ENCODE results near the gene UNC5B. TPM values are rescaled to one million over a fixed set of nuclear protein-coding genes. Genes with fewer than 3 reads are reported as not detected.

Gene UNC5B
- total and polyA plus RNA-seq, 7 donors: 1.4 to 12.7 (median 1.8) TPM

DNA sequence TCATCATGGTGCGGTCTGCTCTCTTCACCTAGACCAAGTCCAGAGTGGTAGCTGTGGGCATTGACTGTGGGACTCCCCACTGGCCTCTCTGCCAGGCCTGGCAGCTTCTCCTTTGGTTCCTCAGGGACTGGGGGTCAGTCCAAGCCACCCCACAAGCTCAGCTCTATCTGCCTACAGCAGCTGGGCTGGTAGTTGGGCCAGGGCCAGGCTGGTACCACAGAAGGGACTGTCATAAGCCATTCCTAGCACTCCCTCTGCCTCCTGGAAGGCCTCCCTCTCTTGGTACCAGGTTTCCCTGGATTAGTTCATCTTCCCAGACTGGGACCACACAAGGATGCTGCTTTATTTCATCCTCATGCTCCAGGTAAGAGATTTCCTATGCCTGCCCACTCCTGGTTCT is 24.2 kb upstream of the UNC5B start:
- DNase-seq: no peak
- 97 to 100% methylated on average over 1 of the region's 1 CpG for WGBS, 2 donors
- H3K27ac ChIP-seq: no peak overlapping the region
- TF ChIP-seq CTCF (IDR thresholded peaks at IDR 0.05) (no peak), POLR2A (IDR thresholded peaks at IDR 0.05) (no peak), EP300 (IDR thresholded peaks at IDR 0.05) (no peak), POLR2AphosphoS5 (IDR thresholded peaks at IDR 0.05) (no peak)
- no peak overlapping the region for H3K4me3 ChIP-seq
- no peaks in the 10 kb centered on the region for H3K36me3 ChIP-seq
- intact Hi-C loops (cut with DNase I): no loop called here
- peaks cover 0 to 10% (median 5%) of the 10 kb centered on the region in 4 donors for H3K4me1 ChIP-seq
- no peaks in the 10 kb centered on the region for H3K27me3 ChIP-seq
- H3K9me3 ChIP-seq: no peaks in the 10 kb centered on the region

DNA sequence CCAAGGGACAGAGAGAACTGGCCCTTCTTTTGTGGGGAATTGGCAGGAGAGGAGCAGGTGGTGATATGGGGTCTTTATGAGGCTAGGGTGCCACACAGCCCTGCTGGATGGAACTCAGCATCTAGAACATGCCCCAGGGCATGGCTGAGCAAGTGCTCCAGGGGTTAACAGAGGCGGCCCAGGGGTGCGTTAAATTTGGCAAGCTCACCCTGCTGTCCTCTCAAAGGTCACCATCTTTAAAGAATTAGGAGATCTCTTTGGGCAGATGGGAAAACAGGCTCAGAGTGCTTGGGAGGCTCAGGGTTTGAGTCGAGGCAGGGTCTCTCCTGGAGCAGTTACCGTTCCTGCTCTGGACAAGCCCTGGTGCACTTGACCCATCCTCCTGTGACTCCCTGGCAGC is 21.4 kb upstream of the UNC5B start:
- 74 to 83% methylated on average over 4 of the region's 4 CpGs for WGBS, 2 donors
- no peak for DNase-seq
- Histone ChIP-seq H3K36me3 (no peaks in the 10 kb centered on the region), H3K27me3 (no peaks in the 10 kb centered on the region), H3K4me3 (no peak overlapping the region), H3K4me1 (peaks cover 0 to 10% (median 5%) of the 10 kb centered on the region in 4 donors), H3K27ac (no peak overlapping the region), H3K9me3 (no peaks in the 10 kb centered on the region)
- intact Hi-C loops (cut with DNase I): no loop called here
- TF ChIP-seq POLR2AphosphoS5 (IDR thresholded peaks at IDR 0.05) (no peak), CTCF (IDR thresholded peaks at IDR 0.05) (no peak)

GRCh38 chr10:71191551-71192076 is 20.8 kb upstream of the UNC5B start:
- intact Hi-C loops (cut with DNase I): no loop called here
- Histone ChIP-seq H3K27ac (no peak overlapping the region), H3K9me3 (peaks cover 0 to 5% (median 0%) of the 10 kb centered on the region in 4 donors), H3K4me3 (no peak overlapping the region), H3K27me3 (no peaks in the 10 kb centered on the region), H3K4me1 (peaks cover 0 to 10% (median 5%) of the 10 kb centered on the region in 4 donors), H3K36me3 (no peaks in the 10 kb centered on the region)
- DNase-seq: no peak
- TF ChIP-seq POLR2AphosphoS5 (IDR thresholded peaks at IDR 0.05) (no peak), POLR2A (IDR thresholded peaks at IDR 0.05) (no peak), EP300 (IDR thresholded peaks at IDR 0.05) (no peak), CTCF (IDR thresholded peaks at IDR 0.05) (no peak)
- 42 to 50% methylated on average over 13 of the region's 13 CpGs for WGBS, 2 donors

- Histone ChIP-seq H3K27me3 (no peaks in the 10 kb centered on the region), H3K27ac (no peak overlapping the region), H3K4me3 (no peak overlapping the region), H3K36me3 (no peaks in the 10 kb centered on the region), H3K9me3 (peaks cover 0 to 10% (median 2%) of the 10 kb centered on the region in 4 donors), H3K4me1 (no peaks in the 10 kb centered on the region)
- intact Hi-C loops (cut with DNase I): no loop called here
- TF ChIP-seq CTCF (IDR thresholded peaks at IDR 0.05) (no peak), EP300 (IDR thresholded peaks at IDR 0.05) (no peak), POLR2A (IDR thresholded peaks at IDR 0.05) (no peak), POLR2AphosphoS5 (IDR thresholded peaks at IDR 0.05) (no peak)
- no peak for DNase-seq
- 91 to 96% methylated on average over 3 of the region's 3 CpGs for WGBS, 2 donors
These were observed 18.9 kb upstream of the UNC5B start for GRCh38 chr10:71193516-71193915.

DNA sequence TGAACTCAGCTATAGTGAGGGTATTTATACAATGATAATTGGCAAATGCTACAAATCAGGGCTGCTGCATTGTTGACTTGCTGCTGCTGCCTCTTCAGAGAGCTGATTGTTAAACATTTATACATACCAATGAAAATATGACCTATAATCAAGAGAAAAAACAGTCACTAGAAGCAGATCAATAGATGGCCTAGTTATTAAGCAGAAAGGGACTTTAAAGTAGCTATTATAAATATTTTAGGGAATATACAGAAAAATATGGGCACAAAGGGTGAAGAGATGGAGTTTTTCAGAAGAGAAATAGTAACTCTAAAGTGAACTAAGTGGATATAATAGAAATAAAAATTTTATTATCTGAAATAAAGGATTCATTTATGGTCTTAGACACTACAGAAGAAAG is 14.4 kb upstream of the UNC5B start:
- H3K27me3 ChIP-seq: no peaks in the 10 kb centered on the region
- H3K9me3 ChIP-seq: peaks cover 0 to 14% (median 5%) of the 10 kb centered on the region in 4 donors
- H3K36me3 ChIP-seq: no peaks in the 10 kb centered on the region
- no peak overlapping the region for H3K27ac ChIP-seq
- intact Hi-C loops (cut with DNase I): no loop called here
- no peak for DNase-seq
- no peak for TF ChIP-seq POLR2A (IDR thresholded peaks at IDR 0.05)
- H3K4me1 ChIP-seq: no peaks in the 10 kb centered on the region
- H3K4me3 ChIP-seq: no peak overlapping the region

Data from sigmoid colon (tissue), 7 donors.